ENCODE data around the gene BAHCC1. TPM values are rescaled to one million over a fixed set of nuclear protein-coding genes. Genes with fewer than 3 reads are reported as not detected.

The BAHCC1 gene
- polyA plus RNA-seq, 1 donor = 10.8 TPM

DNA sequence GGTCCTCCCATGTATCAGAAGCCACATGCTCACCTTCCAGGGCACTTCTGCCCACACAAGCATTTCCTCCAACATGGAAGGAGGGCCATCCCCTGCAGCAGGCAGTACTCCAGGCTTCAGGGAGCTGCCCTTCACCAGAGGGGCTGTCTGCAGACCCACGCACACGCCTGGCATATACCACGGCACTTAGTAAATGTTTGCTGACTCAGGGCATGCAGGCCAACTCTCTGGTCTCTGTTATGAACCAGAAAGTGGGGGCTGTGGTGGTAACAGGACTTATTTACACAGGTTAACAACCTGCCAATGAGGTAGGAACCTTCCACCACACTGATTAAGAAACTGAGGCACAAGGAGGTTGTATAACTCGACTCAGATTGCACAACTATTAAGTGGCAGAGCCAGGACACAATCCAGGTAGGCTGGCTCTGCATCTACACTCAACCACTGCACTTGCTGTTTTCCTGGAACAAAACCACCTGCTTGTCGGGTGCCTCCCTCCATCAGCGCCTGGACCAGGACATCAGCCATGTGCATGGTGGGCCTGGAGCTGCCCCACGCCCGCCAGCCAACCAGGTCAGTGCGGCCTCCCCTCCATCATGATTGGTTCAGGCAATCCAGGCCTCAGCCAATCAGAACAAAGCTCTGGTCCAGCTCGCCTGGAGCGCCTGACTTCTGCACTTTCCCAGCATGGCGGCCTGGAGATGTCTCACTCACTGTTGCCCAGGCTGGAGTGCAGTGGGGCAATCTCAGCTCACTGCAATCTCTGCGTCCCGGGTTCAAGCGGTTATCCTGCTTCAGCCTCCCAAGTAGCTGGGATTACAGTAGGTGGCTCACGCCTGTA, 98.2 kb downstream of the BAHCC1 start:
- DNase-seq (ENCODE audit: low read depth) = no peak

DNA sequence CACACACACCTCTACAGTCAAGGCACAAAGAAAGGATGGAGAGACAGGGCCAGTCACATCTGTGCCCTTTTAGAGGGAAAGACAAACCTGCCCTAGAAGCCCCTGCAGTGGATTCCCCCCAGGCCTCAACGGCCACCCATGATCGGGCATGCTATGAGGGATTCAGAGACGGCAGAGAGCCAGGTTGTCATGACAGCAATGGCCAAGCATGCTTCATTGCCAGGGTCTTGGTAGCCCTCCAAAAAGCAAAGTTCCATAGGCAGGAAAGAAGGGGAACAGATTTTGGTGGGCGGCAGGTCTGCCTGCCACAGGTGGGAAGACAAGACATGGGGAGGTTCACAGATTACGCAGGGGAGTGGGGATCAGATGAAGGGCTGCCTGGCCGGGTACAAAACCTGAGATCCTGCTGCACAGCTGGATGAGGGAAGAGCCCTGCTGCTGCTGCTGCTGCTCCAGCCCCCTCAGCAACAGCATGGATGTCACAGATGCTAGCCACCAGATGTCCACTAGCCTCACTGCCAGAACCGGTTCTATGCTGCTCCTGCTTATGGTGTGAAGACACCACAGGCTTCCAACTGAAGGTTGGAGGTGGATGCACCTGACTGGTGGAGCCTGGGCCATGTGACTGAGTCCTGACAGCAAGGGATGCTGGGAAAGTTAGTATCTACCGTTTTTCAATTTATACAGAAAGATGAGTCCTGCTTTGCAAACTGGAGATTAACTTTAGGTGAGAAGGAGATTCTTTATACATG, 99.5 kb downstream of the BAHCC1 start:
- DNase-seq (ENCODE audit: low read depth) = no peak

DNA sequence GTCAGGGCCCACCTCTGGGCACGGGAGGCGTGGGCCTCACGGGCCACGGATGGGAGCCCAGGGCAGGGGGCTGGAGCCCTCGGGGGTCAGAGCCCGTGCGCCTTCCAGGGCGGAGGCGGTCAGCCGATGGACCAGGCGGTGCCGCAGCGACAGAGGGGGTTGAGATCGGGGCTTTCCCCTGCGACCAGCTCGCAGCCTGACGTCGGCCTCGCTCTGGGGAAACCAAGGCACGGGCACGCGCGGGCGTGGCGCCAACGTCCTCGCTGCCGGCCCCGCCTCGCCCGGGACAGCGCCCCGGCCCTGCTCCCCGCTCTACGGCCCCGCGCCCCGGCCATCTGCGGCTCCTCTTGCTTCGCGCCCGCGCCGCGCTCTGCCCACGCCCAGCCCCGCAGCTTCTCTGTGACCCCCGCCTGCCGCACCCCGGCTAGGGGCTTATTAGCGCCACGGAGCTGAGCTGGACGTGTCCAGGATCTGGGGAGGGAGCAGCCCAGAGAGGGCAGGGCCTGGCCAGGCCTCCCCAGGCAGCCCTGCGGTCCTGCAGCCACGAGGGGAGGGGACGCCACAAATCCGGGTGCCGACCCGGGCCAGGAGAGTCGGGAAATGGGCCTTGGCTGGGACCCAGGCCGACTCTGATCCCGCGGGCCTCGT, 103.8 kb downstream of the BAHCC1 start:
- no peak for DNase-seq (ENCODE audit: low read depth)

DNA sequence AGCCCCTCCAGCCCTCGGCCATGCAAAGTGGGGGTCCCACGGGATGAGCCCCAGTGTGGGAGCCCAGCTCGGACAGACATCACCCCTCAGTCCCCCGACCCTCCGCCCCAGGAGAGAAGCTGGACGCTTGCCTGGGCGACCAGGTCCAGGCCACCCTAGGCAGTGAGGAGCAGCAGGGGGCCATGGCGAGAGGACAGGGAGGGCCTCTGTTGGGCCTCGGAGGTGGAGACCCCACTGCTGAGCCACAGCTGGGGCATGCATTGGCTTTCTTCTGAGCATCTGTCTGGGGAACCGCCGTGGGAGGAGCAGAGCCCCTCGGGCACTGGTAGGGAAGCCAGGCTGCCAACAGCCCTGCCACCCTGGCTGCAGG, 104.3 kb downstream of the BAHCC1 start:
- DNase-seq (ENCODE audit: low read depth) = no peak

DNA sequence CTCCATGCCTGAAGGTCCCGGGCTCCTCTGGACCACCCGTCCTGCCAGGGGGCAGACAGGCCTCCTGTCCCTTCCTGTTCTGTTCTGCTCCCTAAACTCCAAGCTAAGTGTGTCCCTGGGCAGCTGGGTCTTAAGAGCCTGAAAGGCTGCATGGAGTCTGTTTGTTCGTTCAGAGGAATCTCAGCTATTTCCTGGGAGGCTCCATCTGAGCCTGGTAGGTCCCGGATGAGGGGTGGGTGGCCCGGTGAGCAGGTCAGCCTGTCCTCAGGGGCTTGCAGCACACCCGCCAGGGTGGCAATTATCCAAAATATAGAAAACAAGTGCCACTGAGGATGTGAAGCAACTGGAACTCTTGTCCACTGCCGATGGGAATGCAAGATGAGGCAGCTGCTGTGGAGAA, 104.8 kb downstream of the BAHCC1 start:
- DNase-seq (ENCODE audit: low read depth) = no peak

DNA sequence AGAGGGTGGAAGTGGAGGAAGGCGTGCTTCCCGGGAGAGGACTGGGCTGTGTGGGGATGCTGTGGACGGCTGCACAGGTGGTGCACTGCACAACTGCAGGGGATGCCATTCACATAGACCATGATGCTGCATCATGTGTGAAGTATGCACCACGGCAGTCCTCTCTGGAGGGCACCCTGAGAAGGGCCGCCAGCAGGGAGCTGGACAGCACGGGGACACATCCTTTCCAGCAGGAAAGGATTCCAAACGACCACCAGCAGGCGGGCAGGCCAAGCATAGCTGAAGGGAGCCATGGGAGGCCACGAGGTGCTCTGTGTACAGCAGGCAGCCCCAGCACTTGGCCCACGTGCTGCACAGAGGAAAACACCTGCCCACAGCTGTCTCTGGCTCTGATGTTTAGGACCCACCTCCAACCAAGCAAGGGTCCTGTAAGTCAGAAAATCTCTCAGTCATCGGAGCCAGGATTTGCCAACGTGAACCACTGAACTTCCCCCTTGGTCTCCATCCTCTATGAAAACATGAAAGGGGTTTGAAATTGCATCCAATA, 107.3 kb downstream of the BAHCC1 start:
- DNase-seq (ENCODE audit: low read depth) = no peak

DNA sequence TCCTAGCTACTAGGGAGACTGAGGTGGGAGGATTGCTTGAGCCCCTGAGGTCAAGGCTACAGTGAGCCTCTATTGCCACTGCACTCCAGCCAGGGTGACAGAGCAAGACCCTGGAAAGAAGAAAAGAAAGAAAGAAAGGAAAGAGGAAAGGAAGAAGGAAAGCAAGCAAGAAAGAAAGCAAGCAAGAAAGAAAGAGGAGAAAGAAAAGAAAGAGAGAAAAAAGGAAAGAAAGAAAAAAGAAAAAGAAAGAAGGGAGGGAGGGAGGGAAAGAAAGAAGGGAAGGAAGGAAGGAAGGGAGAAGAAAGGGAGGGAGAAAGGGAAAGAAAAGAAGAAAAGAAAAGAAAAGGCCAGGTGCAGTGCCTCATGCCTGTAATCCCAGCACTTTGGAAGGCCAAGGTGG, 108.4 kb downstream of the BAHCC1 start:
- DNase-seq (ENCODE audit: low read depth) = no peak

DNA sequence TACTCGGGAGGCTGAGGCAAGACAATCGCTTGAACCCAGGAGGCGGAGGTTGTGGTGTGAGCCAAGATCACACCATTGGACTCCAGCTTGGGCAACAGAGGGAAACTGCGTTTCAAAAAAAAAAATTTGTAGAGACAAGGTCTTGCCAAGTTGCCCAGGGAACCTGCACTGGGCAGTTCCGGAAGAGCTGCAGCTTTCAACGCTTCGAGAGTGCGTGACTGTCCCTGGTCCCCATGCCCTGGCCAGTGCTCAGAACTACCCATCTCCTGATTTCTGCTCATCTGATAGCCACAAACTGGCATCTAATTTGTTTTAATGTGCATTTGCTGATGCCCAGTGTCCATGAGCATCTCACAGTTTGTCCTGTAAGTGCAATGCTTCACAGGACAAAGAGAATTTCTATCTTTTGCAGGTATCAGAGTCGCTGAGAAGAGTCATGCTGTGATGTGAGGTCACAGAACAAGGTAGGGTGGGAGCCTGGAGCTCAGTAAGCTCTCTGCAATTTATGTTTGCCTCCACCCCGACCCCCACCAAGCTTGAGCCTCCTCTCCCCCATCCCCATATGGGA, 113.5 kb downstream of the BAHCC1 start:
- no peak for DNase-seq (ENCODE audit: low read depth)

DNA sequence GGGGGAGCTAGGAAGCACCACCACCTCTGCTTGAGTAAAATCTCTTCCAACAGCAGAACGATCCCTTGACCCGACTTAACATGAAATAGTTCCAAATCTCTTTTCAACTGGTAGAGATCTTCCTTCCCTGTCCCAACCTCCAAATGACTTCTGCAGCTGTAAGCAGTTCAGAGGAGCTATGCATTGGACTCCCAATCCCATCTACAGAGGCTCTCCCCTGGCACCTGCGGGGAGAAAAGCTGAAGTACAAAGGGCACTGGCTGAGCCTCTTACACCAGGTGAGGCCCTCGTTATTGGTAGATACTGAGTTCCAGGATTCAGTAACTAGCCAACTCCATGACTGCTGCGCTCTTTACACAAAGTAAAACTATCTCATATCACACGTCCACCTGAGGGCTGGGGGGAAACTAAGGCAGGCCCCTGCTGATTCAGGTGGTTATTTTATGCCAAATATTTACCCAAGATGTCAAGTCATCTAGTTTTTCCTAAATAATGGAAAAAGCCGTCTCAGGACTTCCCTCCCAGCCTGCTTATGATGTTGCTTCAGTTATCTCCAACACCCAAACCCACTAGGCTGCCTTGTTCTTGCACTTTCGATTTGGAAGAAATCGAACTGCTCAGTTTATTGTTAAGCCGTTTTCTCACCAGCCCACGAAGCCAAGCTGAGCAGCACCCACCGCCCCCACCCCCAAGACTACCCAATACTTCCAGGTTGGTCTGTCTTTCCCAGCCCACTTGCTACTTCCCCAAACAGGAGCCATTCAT, 114.1 kb downstream of the BAHCC1 start:
- DNase-seq (ENCODE audit: low read depth) = no peak

DNA sequence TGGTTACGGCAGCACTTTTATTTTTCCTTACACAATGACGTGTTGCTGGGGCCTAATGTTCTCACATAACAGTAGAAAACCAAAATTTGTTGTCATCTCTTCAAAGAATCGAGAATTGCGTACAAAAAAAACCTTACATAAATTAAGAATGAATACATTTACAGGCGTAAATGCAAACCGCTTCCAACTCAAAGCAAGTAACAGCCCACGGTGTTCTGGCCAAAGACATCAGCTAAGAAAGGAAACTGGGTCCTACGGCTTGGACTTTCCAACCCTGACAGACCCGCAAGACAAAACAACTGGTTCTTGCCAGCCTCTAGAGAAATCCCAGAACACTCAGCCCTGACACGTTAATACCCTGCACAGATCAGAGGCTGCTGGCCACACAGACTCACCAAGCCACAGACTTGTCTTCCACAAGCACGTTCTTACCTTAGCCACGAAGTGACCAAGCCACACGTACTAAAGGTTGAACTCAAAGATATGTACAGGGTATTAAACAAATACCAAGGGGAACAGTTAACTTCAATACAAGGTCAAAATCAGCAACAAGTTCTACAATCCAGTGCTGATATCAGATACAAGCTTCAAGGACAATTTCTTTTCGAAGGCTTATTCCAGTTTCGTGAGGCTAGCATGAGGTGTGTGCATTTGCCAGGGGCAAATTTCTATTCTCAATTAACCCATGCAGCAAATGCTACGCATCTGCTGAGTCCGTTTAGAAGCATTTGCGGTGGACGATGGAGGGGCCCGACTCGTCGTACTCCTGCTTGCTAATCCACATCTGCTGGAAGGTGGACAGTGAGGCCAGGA, 114.9 kb downstream of the BAHCC1 start:
- no peak for DNase-seq (ENCODE audit: low read depth)

DNA sequence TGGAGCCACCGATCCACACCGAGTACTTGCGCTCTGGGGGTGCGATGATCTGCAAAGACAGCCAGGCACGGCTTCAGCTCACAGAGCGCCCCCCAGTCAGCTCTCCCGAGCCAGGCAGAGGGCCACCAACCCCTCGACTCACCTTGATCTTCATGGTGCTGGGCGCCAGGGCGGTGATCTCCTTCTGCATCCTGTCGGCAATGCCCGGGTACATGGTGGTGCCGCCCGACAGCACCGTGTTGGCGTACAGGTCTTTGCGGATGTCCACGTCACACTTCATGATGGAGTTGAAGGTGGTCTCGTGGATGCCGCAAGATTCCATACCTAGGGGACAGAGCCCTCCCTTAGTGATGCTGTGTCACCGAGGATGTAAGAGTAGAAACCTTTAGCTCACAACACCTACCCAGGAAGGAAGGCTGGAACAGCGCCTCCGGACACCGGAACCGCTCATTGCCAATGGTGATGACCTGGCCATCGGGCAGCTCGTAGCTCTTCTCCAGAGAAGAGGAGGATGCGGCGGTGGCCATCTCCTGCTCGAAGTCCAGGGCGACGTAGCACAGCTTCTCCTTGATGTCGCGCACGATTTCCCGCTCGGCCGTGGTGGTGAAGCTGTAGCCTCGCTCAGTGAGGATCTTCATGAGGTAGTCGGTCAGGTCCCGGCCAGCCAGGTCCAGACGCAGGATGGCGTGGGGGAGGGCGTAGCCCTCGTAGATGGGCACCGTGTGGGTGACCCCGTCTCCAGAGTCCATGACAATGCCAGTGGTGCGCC, 115.7 kb downstream of the BAHCC1 start:
- DNase-seq (ENCODE audit: low read depth) = no peak

DNA sequence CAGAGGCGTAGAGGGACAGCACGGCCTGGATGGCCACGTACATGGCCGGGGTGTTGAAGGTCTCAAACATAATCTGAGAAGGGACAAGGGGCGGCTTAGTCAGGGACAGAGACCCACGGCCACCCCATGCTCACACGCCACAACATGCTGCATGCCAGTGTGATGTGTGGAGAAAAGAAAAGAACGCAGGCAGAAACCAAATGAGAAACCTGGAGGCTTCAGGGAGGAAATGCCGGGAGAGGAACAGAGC, 116.2 kb downstream of the BAHCC1 start:
- no peak for DNase-seq (ENCODE audit: low read depth)

DNA sequence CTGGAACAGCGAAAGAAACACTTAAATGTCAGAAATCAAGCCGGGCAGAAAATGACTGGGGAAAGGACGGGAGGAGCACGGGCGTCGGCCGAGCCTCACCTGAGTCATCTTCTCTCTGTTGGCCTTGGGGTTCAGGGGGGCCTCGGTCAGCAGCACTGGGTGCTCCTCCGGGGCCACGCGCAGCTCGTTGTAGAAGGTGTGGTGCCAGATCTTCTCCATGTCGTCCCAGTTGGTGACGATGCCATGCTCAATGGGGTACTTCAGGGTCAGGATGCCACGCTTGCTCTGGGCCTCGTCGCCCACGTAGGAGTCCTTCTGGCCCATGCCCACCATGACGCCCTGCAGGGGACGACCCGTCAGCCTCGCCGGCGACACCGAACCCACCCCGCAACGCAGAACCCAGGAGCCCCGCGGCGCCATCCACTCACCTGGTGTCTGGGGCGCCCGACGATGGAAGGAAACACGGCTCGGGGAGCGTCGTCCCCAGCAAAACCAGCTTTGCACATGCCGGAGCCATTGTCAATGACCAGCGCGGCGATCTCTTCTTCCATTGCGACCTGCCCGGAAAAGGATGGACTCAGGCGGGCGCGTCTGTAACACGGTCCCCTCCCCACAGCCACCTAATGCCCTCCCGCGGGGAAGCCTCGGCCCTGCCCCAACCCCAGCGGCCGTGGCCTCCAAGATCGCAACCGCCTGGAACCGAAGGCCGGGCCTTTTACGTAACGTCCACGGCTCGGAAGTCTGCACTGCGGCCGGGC, 116.7 kb downstream of the BAHCC1 start:
- no peak for DNase-seq (ENCODE audit: low read depth)

DNA sequence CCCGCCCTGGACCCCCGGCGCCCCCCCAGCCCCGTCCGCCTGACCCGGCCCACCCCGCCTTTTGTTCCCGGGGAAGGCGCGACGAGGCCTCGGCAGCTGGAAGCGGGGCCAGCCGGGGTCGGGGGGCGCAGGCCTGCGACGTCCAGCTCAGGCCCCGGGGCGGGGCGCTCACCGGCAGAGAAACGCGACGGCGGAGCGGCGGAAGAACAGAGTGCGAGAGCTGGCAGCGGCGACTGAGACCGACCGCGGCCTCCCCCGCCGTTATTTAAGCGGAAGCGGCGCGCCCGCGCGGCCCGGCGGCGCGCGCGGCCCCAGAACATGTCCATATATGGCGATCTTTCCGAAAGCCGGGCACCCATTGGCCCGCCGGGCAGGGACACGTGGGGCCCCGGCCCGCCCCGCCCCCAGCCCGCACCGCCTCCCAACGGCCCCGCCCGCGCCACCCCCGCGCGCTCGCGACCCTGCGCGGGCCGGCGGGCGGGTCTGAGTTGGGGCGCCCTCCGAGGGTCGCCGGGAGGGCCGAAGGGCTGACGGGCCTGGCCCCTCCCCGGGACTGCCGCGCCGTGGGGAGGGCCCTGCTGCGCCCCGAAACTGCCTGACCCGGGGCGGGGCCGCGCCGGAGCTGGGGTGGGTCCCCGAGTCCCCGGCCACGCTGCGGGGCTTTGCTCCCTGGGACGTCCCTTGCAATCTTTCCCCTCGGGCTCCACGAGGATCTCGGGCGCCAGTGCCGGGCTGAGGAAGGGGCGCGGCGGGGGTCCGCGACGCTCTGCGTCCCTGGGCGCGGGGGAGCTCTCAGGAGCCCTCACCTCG, 117.5 kb downstream of the BAHCC1 start, which contains the start of gene ACTG1:
TSS of gene ACTG1 (minus strand) at position 238 of the 810 bp plus-strand sequence. CDS start 445 bp downstream, outside the sequence.
- DNase-seq (ENCODE audit: low read depth) = peak; percentile 87

DNA sequence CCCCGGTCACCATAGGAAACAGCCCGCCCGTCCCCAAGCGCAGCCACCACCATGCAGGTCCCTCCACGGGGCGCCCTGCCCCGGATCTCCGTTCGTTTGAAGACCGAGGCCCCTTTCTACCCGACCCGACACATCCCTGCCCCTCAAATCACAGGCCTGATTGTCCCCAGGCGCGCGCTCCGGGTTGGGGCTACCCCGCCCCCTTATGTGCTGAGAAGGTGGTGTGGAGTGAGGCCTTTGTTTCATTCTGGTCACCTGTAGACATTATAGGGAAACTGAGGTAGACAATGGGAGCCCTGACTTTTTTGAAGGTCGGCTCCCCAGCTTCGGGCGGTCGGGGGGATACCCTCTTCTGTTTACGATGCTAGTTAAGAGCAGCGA, 118.1 kb downstream of the BAHCC1 start:
- no peak for DNase-seq (ENCODE audit: low read depth)

DNA sequence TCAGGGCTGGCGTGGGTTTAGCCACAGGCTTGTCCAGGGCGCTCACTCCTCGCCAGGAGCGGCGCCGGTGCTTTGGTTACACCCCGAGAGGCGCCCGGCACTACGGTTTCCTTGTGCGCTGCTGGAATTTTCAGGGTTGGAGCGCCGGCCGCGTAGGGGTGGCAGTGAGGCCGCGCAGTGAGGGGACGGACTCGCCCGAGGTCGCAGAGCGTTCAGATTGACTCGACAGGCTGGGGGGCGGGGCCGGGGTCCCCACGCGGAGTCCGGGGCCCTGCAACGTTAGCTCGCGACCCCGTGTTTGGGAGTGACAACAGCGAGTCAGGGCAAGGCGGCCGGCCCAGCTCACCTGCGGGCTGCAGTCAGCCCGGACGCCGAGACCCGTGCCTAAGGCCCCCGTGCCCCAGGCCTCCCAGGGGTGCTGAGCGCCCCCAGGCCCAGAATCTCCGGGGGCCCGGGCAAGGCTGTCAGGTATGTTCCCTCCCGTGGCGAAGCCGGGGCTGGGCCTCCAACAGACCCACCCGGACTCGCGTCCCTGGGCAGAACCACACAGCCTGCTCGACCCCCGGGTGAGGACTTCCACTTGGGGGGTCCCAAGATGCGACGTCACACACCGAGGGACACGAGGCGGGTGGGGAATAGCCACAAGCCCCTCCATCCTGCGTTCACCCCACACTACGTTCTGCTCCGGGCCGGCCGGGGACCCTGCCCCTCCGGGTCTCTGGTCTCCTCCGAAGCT, 118.7 kb downstream of the BAHCC1 start:
- DNase-seq (ENCODE audit: low read depth) = no peak

DNA sequence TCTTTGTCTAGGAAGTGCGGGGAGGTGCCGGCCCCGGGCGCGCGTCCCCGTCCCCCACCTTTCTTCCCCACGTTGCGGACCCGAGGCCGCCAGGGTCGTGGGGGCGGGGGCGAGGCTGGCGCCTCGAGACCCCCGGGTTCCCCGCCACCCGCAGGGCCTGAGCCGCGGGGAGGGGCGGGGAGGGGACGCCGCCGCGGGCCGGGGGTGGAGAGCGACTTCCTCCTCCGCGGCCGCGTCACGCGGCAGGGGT, 119.2 kb downstream of the BAHCC1 start:
- no peak for DNase-seq (ENCODE audit: low read depth)
